ENCODE measurements around the gene NECTIN2. TPM values are rescaled to one million over a fixed set of nuclear protein-coding genes. Genes with fewer than 3 reads are reported as not detected.
"Not testable (repeated sequence)": the region's sequence is repeated elsewhere in the genome, so short reads cannot be mapped to it uniquely, and the experiment has no call there.

Gene NECTIN2
- total and polyA plus RNA-seq, 4 donors = 76.9 to 117 (median 94.0) TPM

GRCh38 chr19:44914433-44915206 is 68.5 kb downstream of the NECTIN2 start, which contains the start of gene APOC1:
TSS of gene APOC1 (plus strand) at chr19:44914608. CDS start at chr19:44914892, 284 bp downstream.
- DNase-seq = peak; percentile 92 to 94 (median 94)
- H3K9me3 ChIP-seq (ENCODE audit: control insufficient read depth in 4 of 4, insufficient read depth in 3 of 4, low read length in 3 of 4); H3K36me3 ChIP-seq (ENCODE audit: control insufficient read depth in 4 of 4, insufficient read depth in 4 of 4, low read length in 4 of 4); H3K27me3 ChIP-seq (ENCODE audit: control insufficient read depth in 3 of 3, insufficient read depth in 3 of 3, low read length in 2 of 3): not testable (repeated sequence)
- 6 to 8% methylated on average over 27 to 28 of the region's 28 CpGs for WGBS, 2 donors
- H3K9ac ChIP-seq (ENCODE audit: insufficient read depth in 1 of 2, low read length in 2 of 2) = peak within 1 kb of the TSS; percentile 39 to 68
- H3K4me3 ChIP-seq = peak within 1 kb of the TSS; percentile 26
- H3K4me1 ChIP-seq (ENCODE audit: control insufficient read depth in 5 of 5, insufficient read depth in 5 of 5, low read length in 5 of 5) = peaks cover 0 to 31% (median 11%) of the 10 kb centered on the region in 5 donors
- peak; percentile 88 for ATAC-seq (ENCODE audit: insufficient read depth, low FRiP score)
- H3K27ac ChIP-seq (ENCODE audit: low read depth in 1 of 2, low read length in 1 of 2) = peak within 1 kb of the TSS in 1 of 2 donors; percentile 78

DNA sequence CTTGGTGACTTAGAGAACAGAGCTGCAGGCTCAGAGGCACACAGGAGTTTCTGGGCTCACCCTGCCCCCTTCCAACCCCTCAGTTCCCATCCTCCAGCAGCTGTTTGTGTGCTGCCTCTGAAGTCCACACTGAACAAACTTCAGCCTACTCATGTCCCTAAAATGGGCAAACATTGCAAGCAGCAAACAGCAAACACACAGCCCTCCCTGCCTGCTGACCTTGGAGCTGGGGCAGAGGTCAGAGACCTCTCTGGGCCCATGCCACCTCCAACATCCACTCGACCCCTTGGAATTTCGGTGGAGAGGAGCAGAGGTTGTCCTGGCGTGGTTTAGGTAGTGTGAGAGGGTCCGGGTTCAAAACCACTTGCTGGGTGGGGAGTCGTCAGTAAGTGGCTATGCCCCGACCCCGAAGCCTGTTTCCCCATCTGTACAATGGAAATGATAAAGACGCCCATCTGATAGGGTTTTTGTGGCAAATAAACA is 78.2 kb downstream of the NECTIN2 start:
- Histone ChIP-seq H3K27ac (ENCODE audit: low read depth in 1 of 2, low read length in 1 of 2) (peak overlapping the region in 1 of 2 donors; percentile 26), H3K4me1 (ENCODE audit: control insufficient read depth in 5 of 5, insufficient read depth in 5 of 5, low read length in 5 of 5) (peaks cover 0 to 40% (median 14%) of the 10 kb centered on the region in 5 donors), H3K27me3 (ENCODE audit: control insufficient read depth in 3 of 3, insufficient read depth in 3 of 3, low read length in 2 of 3) (no peaks in the 10 kb centered on the region), H3K4me3 (no peak overlapping the region), H3K36me3 (ENCODE audit: control insufficient read depth in 4 of 4, insufficient read depth in 4 of 4, low read length in 4 of 4) (no peaks in the 10 kb centered on the region), H3K9me3 (ENCODE audit: control insufficient read depth in 4 of 4, insufficient read depth in 3 of 4, low read length in 3 of 4) (no peaks in the 10 kb centered on the region), H3K9ac (ENCODE audit: insufficient read depth in 1 of 2, low read length in 2 of 2) (peak overlapping the region in 1 of 2 donors; percentile 32)
- TF ChIP-seq, protein P1, sequence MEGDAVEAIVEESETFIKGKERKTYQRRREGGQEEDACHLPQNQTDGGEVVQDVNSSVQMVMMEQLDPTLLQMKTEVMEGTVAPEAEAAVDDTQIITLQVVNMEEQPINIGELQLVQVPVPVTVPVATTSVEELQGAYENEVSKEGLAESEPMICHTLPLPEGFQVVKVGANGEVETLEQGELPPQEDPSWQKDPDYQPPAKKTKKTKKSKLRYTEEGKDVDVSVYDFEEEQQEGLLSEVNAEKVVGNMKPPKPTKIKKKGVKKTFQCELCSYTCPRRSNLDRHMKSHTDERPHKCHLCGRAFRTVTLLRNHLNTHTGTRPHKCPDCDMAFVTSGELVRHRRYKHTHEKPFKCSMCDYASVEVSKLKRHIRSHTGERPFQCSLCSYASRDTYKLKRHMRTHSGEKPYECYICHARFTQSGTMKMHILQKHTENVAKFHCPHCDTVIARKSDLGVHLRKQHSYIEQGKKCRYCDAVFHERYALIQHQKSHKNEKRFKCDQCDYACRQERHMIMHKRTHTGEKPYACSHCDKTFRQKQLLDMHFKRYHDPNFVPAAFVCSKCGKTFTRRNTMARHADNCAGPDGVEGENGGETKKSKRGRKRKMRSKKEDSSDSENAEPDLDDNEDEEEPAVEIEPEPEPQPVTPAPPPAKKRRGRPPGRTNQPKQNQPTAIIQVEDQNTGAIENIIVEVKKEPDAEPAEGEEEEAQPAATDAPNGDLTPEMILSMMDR (IDR thresholded peaks at IDR 0.05; ENCODE audit: control extremely low read depth, extremely low read depth) = no peak
- WGBS, 2 donors = 65% methylated on average over 8 of the region's 8 CpGs
- ATAC-seq (ENCODE audit: insufficient read depth, low FRiP score) (no peak), DNase-seq (no peak)

- WGBS, 2 donors = 14 to 29% methylated on average over 8 of the region's 8 CpGs
- Histone ChIP-seq H3K9me3 (ENCODE audit: control insufficient read depth in 4 of 4, insufficient read depth in 3 of 4, low read length in 3 of 4) (no peaks in the 10 kb centered on the region), H3K27me3 (ENCODE audit: control insufficient read depth in 3 of 3, insufficient read depth in 3 of 3, low read length in 2 of 3) (no peaks in the 10 kb centered on the region), H3K4me1 (ENCODE audit: control insufficient read depth in 5 of 5, insufficient read depth in 5 of 5, low read length in 5 of 5) (peaks cover 0 to 40% (median 14%) of the 10 kb centered on the region in 5 donors), H3K9ac (ENCODE audit: insufficient read depth in 1 of 2, low read length in 2 of 2) (peak overlapping the region in 1 of 2 donors; percentile 51), H3K27ac (ENCODE audit: low read depth in 1 of 2, low read length in 1 of 2) (peak overlapping the region in 1 of 2 donors; percentile 46), H3K36me3 (ENCODE audit: control insufficient read depth in 4 of 4, insufficient read depth in 4 of 4, low read length in 4 of 4) (no peaks in the 10 kb centered on the region), H3K4me3 (no peak overlapping the region)
- ATAC-seq (ENCODE audit: insufficient read depth, low FRiP score) (no peak), DNase-seq (peak; percentile 94 to 97 (median 95))
- TF ChIP-seq, protein P1 (IDR thresholded peaks at IDR 0.05; ENCODE audit: control extremely low read depth, extremely low read depth) = no peak
These were observed 79.2 kb downstream of the NECTIN2 start for GRCh38 chr19:44925114-44925891.

DNA sequence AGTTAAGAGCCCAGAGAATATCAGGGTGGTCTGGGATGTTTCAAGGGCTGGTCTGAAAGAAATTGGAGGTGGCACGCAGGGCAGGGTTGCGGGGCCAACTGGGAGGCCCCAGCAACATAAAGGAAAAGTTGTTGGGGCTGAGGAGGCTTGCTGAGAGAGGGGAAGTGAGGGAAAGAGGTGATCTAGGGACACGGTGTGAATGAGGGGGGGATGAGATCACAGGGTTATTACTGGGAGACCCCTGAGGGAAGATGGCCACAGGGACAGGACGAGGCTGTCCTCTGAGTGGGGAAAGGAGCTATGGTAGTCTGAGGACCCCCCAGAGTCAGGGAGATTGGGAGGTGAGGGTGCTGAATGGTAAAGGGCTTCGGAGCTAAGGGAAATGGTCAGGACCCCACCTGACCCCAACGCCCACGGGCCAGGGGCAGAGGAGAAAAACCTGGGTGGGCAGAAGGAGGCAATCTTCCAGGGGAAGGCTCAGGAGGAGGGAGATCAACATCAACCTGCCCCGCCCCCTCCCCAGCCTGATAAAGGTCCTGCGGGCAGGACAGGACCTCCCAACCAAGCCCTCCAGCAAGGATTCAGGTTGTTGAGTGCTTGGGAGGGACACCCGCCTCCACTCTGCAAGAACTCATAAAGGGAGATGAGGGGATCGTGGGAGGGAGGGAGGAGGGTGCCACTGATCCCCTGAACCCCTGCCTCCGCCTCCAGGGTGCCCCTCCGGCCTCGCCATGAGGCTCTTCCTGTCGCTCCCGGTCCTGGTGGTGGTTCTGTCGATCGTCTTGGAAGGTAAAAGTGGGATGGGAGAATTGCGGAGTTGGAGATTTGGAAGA is 80.4 kb downstream of the NECTIN2 start:
- ATAC-seq (ENCODE audit: insufficient read depth, low FRiP score) = peak; percentile 16
- H3K27ac ChIP-seq (ENCODE audit: low read depth in 1 of 2, low read length in 1 of 2); H3K36me3 ChIP-seq (ENCODE audit: control insufficient read depth in 4 of 4, insufficient read depth in 4 of 4, low read length in 4 of 4); H3K27me3 ChIP-seq (ENCODE audit: control insufficient read depth in 3 of 3, insufficient read depth in 3 of 3, low read length in 2 of 3); H3K9ac ChIP-seq (ENCODE audit: insufficient read depth in 1 of 2, low read length in 2 of 2); H3K4me3 ChIP-seq; DNase-seq; H3K9me3 ChIP-seq (ENCODE audit: control insufficient read depth in 4 of 4, insufficient read depth in 3 of 4, low read length in 3 of 4): not testable (repeated sequence)
- 50% methylated on average over 16 to 18 of the region's 19 CpGs for WGBS, 2 donors
- H3K4me1 ChIP-seq (ENCODE audit: control insufficient read depth in 5 of 5, insufficient read depth in 5 of 5, low read length in 5 of 5) = peaks cover 0 to 40% (median 14%) of the 10 kb centered on the region in 5 donors
